Right atrium auricular region (tissue), 2 donors: ENCODE results near the gene CHST3. TPM values are rescaled to one million over a fixed set of nuclear protein-coding genes. Genes with fewer than 3 reads are reported as not detected.
"Not testable (repeated sequence)": the region's sequence is repeated elsewhere in the genome, so short reads cannot be mapped to it uniquely, and the experiment has no call there.

ENCODE experiments used
- DNase-seq: peaks from one replicate; pipeline ENCODE4 v3.0.0-alpha.2; 2019; ENCODE audit warnings: low spot score
- H3K27ac ChIP-seq, 2 donors: fragments of 200-600 bp; sonication (generic); 1 replicate in 1 of 2; 2 replicates in 1 of 2; pipeline ENCODE4 v1.5.1; 2016 to 2019
- H3K27me3 ChIP-seq, 2 donors: fragments of 200-600 bp; sonication (generic); one replicate each; pipeline versions ENCODE4 v1.5.1 to v1.6.0; 2017 to 2019
- H3K36me3 ChIP-seq: fragments of 200-600 bp; sonication (generic); one replicate; pipeline ENCODE4 v1.5.1; 2016
- H3K4me1 ChIP-seq, 2 donors: fragments of 200-600 bp; sonication (generic); one replicate each; pipeline versions ENCODE4 v1.5.1 to v1.6.0; 2017 to 2019
- H3K4me3 ChIP-seq, 2 donors: fragments of 200-600 bp; sonication (generic); 1 replicate in 1 of 2; 2 replicates in 1 of 2; pipeline ENCODE4 v1.5.1; 2017 to 2019; ENCODE audit warnings: mild to moderate bottlenecking in 1 of 2, moderate library complexity in 1 of 2
- H3K9me3 ChIP-seq, 2 donors: fragments of 200-600 bp; sonication (generic); one replicate each; pipeline ENCODE4 v1.5.1; 2019
- CTCF ChIP-seq, 2 donors: fragments of 200-600 bp; sonication (generic); IDR thresholded peaks; one replicate each; pipeline ENCODE4 v1.5.1; 2019; ENCODE audit warnings: antibody characterized with exemption in 2 of 2
- total RNA-seq, 2 donors: library from RNA; depleted of rRNA; stranded (reverse); fragments of >200 nt; gene quantifications; one replicate each; pipeline ENCODE4 v1.1.0, GENCODE V29; 2016

The CHST3 gene, protein sequence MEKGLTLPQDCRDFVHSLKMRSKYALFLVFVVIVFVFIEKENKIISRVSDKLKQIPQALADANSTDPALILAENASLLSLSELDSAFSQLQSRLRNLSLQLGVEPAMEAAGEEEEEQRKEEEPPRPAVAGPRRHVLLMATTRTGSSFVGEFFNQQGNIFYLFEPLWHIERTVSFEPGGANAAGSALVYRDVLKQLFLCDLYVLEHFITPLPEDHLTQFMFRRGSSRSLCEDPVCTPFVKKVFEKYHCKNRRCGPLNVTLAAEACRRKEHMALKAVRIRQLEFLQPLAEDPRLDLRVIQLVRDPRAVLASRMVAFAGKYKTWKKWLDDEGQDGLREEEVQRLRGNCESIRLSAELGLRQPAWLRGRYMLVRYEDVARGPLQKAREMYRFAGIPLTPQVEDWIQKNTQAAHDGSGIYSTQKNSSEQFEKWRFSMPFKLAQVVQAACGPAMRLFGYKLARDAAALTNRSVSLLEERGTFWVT
- total RNA-seq = 10 to 100 TPM; 21.3 to 45.4 TPM

GRCh38 chr10:71964098-71964742 is at the start of gene CHST3:
Gene CHST3, plus strand, starts transcription at chr10:71964395. Its CDS starts 41,448 bp downstream, at chr10:72005843.
- peaks cover 0 to 53% of the 10 kb centered on the region in 2 donors for H3K4me1 ChIP-seq

GRCh38 chr10:71916827-71917226 is 47.4 kb upstream of the CHST3 start:
- Histone ChIP-seq H3K4me1 (peaks cover 0 to 19% of the 10 kb centered on the region in 2 donors), H3K27ac (no peak overlapping the region), H3K36me3 (no peaks in the 10 kb centered on the region), H3K9me3 (no peaks in the 10 kb centered on the region), H3K4me3 (no peak overlapping the region), H3K27me3 (no peaks in the 10 kb centered on the region)
- no peak for DNase-seq
- TF ChIP-seq CTCF (IDR thresholded peaks at IDR 0.05) = no peak

More at GRCh38 chr10:71964098-71964742, at the start of gene CHST3:
- TF ChIP-seq CTCF (IDR thresholded peaks at IDR 0.05) = no peak
- Histone ChIP-seq H3K9me3 (no peaks in the 10 kb centered on the region), H3K27ac (peak within 1 kb of the TSS; percentile 96 to 99), H3K27me3 (no peaks in the 10 kb centered on the region), H3K36me3 (no peaks in the 10 kb centered on the region), H3K4me3 (peak within 1 kb of the TSS; percentile 65 to 83)
- no peak for DNase-seq

DNA sequence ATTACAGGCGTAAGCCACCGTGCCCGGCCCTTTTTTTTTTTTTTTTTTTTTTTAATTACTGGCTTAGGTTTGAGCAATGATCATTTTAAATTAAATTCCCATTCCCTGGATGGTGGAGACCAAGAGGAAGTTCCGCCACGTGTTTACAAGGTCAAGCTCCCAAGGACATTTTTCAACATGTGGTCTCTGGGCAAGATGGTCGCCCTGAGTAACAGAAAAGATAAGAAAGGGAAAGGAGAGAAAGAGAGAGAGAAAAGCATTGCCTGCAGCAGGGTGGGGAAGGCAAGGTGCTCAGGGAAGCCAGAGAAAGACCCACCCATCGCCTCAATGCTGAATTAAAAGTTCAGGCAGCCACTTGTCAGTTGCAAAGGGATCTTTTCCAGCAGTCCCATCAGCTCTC is 45.2 kb upstream of the CHST3 start:
- no peak for DNase-seq
- TF ChIP-seq CTCF (IDR thresholded peaks at IDR 0.05) = no peak
- H3K9me3 ChIP-seq = no peaks in the 10 kb centered on the region
- no peak overlapping the region for H3K4me3 ChIP-seq
- H3K4me1 ChIP-seq = peaks cover 0 to 23% of the 10 kb centered on the region in 2 donors
- H3K27me3 ChIP-seq = no peaks in the 10 kb centered on the region
- H3K36me3 ChIP-seq = no peaks in the 10 kb centered on the region
- H3K27ac ChIP-seq = no peak overlapping the region

DNA sequence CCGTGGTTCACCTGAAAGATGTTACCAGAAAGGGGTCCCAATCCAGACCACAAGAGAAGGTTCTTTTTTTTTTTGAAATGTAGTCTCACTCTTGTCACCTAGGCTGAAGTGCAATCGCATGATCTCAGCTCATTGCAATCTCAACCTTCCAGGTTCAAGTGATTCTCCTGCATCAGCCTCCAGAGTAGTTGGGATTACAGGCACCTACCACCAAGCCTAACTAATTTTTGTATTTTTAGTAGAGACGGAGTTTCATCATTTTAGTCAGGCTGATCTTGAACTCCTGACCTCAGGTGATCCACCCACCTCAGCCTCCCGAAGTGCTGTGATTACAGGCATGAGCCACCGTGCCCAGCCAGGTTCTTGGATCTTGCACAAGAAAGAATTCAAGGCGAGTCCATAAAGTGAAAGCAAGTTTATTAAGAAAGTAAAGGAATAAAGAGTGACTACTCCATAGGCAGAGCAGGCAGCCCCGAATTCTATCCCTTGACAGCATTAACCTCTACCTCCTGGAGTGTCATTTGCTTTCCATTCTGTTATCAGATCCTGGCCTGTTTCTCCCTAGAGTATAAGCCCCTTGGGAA is 44.1 kb upstream of the CHST3 start:
- H3K27ac ChIP-seq, DNase-seq, H3K27me3 ChIP-seq, H3K9me3 ChIP-seq, H3K36me3 ChIP-seq, H3K4me3 ChIP-seq: not testable (repeated sequence)
- peaks cover 0 to 23% of the 10 kb centered on the region in 2 donors for H3K4me1 ChIP-seq

DNA sequence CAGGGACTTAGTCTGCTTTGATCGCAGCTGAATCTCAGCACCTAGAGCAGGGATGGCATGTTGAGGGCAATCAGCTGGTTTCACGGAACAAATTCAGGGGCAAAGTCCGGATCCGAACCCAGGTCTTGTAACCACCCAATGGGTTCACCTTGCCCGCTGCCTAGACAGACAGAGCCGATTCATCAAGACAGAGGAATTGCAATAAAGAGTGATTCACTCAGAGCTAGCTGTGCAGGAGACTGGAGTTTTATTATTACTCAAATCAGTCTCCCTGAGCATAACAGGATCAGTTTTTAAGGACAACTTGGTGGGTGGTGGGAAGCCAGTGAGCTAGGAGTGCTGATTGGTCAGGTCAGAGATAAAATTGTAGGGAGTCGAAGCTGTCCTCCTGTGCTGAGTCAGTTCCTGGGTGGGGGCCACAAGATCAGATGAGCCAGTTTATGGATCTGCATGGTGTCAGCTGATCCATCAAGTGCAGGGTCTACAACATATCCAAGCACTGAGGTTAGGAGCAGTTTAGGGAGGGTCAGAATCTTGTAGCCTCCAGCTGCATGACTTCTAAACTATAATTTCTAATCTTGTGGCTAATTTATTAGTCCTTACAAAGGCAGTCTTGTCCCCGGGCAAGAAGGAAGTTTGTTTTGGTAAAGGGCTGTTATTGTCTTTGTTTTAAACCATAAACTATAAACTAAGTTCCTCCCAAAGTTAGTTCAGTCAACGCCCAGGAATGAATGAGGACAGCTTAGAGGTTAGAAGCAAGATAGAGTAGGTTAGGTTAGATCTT is 43.5 kb upstream of the CHST3 start:
- Histone ChIP-seq H3K36me3 (no peaks in the 10 kb centered on the region), H3K27me3 (no peaks in the 10 kb centered on the region), H3K9me3 (no peaks in the 10 kb centered on the region), H3K27ac (peak overlapping the region in 1 of 2 donors; percentile 6), H3K4me3 (no peak overlapping the region), H3K4me1 (peaks cover 0 to 23% of the 10 kb centered on the region in 2 donors)
- no peak for TF ChIP-seq CTCF (IDR thresholded peaks at IDR 0.05)
- no peak for DNase-seq
